ENCODE results near the gene DAP3.

DAP3 gene

GRCh38 chr1:155777582-155777981, 88.7 kb downstream of the DAP3 start:
- DNase-seq (ENCODE audit: low read depth): no peak
- H3K4me3 ChIP-seq (ENCODE audit: low read depth, low read length): no peak overlapping the region
- no peak for TF ChIP-seq CTCF (conservative IDR thresholded peaks at IDR 0.05; ENCODE audit: low read depth, low read length)
